Measurements from ENCODE around the gene MDC1. TPM values are rescaled to one million over a fixed set of nuclear protein-coding genes. Genes with fewer than 3 reads are reported as not detected.

The MDC1 gene
- total and polyA plus RNA-seq, 2 of the 13 experiments (the other 11 are each of a cell fraction or from before 2014, with no cell fraction given), result 8.4 to 14.0 TPM

GRCh38 chr6:30722025-30722279, 4.9 kb upstream of the MDC1 start (continued):
- TF ChIP-seq MTF1 (CRISPR knock-in tag; IDR thresholded peaks at IDR 0.05), result peak; percentile 16; the same call in 1 of the 2 replicates
- TF ChIP-seq ZFP37 (CRISPR knock-in tag; IDR thresholded peaks at IDR 0.05; ENCODE audit: borderline replicate concordance), result peak; percentile 3; the same call in 1 of the 2 replicates
- peak; percentile 20 for TF ChIP-seq JARID2 (CRISPR knock-in tag; IDR thresholded peaks at IDR 0.05; ENCODE audit: insufficient replicate concordance)
- TF ChIP-seq TEAD2 (CRISPR knock-in tag; IDR thresholded peaks at IDR 0.05), result 0 out of 2 replicates have a peak, but pooled peaks have one; percentile 7
- TF ChIP-seq ETV5 (CRISPR knock-in tag; IDR thresholded peaks at IDR 0.05; ENCODE audit: borderline replicate concordance), result 0 out of 2 replicates have a peak, but pooled peaks have one; percentile 2
- TF ChIP-seq ARID2 (CRISPR knock-in tag; IDR thresholded peaks at IDR 0.05; ENCODE audit: borderline replicate concordance), result peak; percentile 71; the same call in 1 of the 2 replicates
- 0 out of 2 replicates have a peak, but pooled peaks have one; percentile 69 for TF ChIP-seq ZNF513 (CRISPR knock-in tag; conservative IDR thresholded peaks at IDR 0.05)
- TF ChIP-seq ZBTB39 (CRISPR knock-in tag; IDR thresholded peaks at IDR 0.05), result 0 out of 2 replicates have a peak, but pooled peaks have one; percentile 17
- peak; percentile 54; the same call in 1 of the 2 replicates for TF ChIP-seq KAT7 (CRISPR knock-in tag; IDR thresholded peaks at IDR 0.05; ENCODE audit: borderline replicate concordance)
- TF ChIP-seq NKX3-1 (CRISPR knock-in tag; IDR thresholded peaks at IDR 0.05), result peak; percentile 28; the same call in 1 of the 2 replicates
- 0 out of 2 replicates have a peak, but pooled peaks have one; percentile 30 for TF ChIP-seq ZSCAN12 (CRISPR knock-in tag; IDR thresholded peaks at IDR 0.05)
- TF ChIP-seq ZNF766 (CRISPR knock-in tag; IDR thresholded peaks at IDR 0.05; ENCODE audit: borderline replicate concordance), result peak; percentile 71; the same call in 1 of the 2 replicates

All from HepG2 (cell line).